GM06990 (cell line): ENCODE data around the gene PDE4C.

Experiments used
- DNase-seq: peaks from one replicate; pipeline ENCODE4 v3.0.0-alpha.2; 2011; ENCODE audit not compliant: insufficient read length; ENCODE audit errors: extremely low read depth
- H3K27me3 ChIP-seq: replicated peaks from 2 replicates; pipeline ENCODE4 v1.6.0; 2011; ENCODE audit warnings: low read length; ENCODE audit not compliant: control insufficient read depth, insufficient read depth
- H3K36me3 ChIP-seq: 2 replicates; pipeline ENCODE4 v1.5.1; 2011; ENCODE audit warnings: low read length; ENCODE audit not compliant: control insufficient read depth, insufficient read depth
- H3K4me3 ChIP-seq: replicated peaks from 2 replicates; pipeline ENCODE4 v1.5.1; 2011; ENCODE audit warnings: low read depth, mild to moderate bottlenecking, control low read depth, low read length
- CTCF ChIP-seq: IDR thresholded peaks from 2 replicates; pipeline ENCODE4 v1.5.1; 2011; ENCODE audit warnings: low read length, control low read depth, mild to moderate bottlenecking, inconsistent platforms; ENCODE audit not compliant: insufficient read depth, poor library complexity, severe bottlenecking

Gene PDE4C

GRCh38 chr19:18259893-18260292 lies 33.7 kb upstream of the PDE4C start:
- Histone ChIP-seq H3K36me3 (no peaks in the 10 kb centered on the region), H3K4me3 (no peak overlapping the region), H3K27me3 (no peaks in the 10 kb centered on the region)
- no peak for DNase-seq
- no peak for TF ChIP-seq CTCF

GRCh38 chr19:18257503-18258470 lies 31.5 kb upstream of the PDE4C start:
- no peak overlapping the region for H3K4me3 ChIP-seq
- H3K36me3 ChIP-seq = no peaks in the 10 kb centered on the region
- DNase-seq = no peak
- H3K27me3 ChIP-seq = no peaks in the 10 kb centered on the region; the same call in 1 of the 2 replicates
- TF ChIP-seq CTCF = no peak

GRCh38 chr19:18254546-18255503 lies 28.6 kb upstream of the PDE4C start:
- Histone ChIP-seq H3K4me3 (no peak overlapping the region), H3K27me3 (no peaks in the 10 kb centered on the region; the same call in 1 of the 2 replicates), H3K36me3 (no peaks in the 10 kb centered on the region)
- peak; percentile 20 for TF ChIP-seq CTCF
- no peak for DNase-seq

GRCh38 chr19:18253716-18254115 lies 27.5 kb upstream of the PDE4C start:
- no peak for TF ChIP-seq CTCF

GRCh38 chr19:18253130-18253529 lies 26.9 kb upstream of the PDE4C start:
- Histone ChIP-seq H3K36me3 (no peaks in the 10 kb centered on the region), H3K27me3 (no peaks in the 10 kb centered on the region; the same call in 1 of the 2 replicates), H3K4me3 (no peak overlapping the region)
- no peak for TF ChIP-seq CTCF
- DNase-seq = no peak

More at GRCh38 chr19:18253716-18254115, 27.5 kb upstream of the PDE4C start:
- no peaks in the 10 kb centered on the region for H3K36me3 ChIP-seq
- no peak for DNase-seq
- no peak overlapping the region for H3K4me3 ChIP-seq
- no peaks in the 10 kb centered on the region; the same call in 1 of the 2 replicates for H3K27me3 ChIP-seq
